ENCODE results near the gene OR6T1. TPM values are rescaled to one million over a fixed set of nuclear protein-coding genes. Genes with fewer than 3 reads are reported as not detected.

OR6T1 gene
- total RNA-seq, 1 experiment from 2014 or later, result not detected

DNA sequence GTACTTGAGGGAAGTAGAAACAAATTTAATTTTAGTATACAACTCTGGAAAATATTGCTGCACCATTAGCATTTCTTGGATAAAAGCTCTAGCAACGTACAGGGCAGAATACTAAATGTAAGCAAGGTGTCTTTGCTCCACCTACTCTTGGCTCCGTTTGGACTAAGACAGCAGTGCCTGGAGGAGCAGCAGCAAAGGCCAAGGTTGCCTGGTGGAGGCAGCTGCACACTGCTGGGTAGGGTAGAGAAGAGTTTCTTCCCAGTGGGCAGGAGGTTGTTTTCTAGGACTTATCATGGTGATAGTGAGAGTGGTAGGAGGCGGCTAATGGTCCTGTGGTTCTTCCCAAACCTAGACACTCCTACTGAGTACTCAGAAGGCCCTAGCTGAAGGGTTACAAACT lies 43.8 kb downstream of the OR6T1 start:
- Mint-ChIP-seq H3K27me3 (ENCODE audit: insufficient read depth, unreplicated experiment) (peaks cover 8% of the 10 kb centered on the region), H3K9me3 (ENCODE audit: unreplicated experiment) (no peaks in the 10 kb centered on the region), H3K4me3 (ENCODE audit: unreplicated experiment) (no peak overlapping the region), H3K4me1 (ENCODE audit: low read depth, unreplicated experiment) (no peaks in the 10 kb centered on the region), H3K27ac (ENCODE audit: unreplicated experiment) (no peak overlapping the region), H3K36me3 (ENCODE audit: insufficient read depth, unreplicated experiment) (no peaks in the 10 kb centered on the region)
- ChIA-PET CTCF (no interaction called here), POLR2A (no interaction called here)
- Histone ChIP-seq H3K27me3 (replicated peaks; ENCODE audit: control insufficient read depth, insufficient read depth, low read length) (no peaks in the 10 kb centered on the region), H3K4me1 (no peaks in the 10 kb centered on the region), H3K4me3 (ENCODE audit: low read depth, low read length) (no peak overlapping the region), H3K9me3 (no peaks in the 10 kb centered on the region), H3K36me3 (ENCODE audit: control insufficient read depth, insufficient read depth, low read length) (no peaks in the 10 kb centered on the region)
- no TSS peak for BruUV-seq (replicated peaks)
- no peak for DNase-seq
- intact Hi-C loops (cut with micrococcal nuclease; ENCODE audit: unreplicated experiment), result no loop called here
- no peak for TF ChIP-seq CTCF (IDR thresholded peaks at IDR 0.05; ENCODE audit: insufficient read depth in 1 of 2, low read depth in 1 of 2, low read length in 1 of 2, severe bottlenecking in 1 of 2, unreplicated experiment in 1 of 2)

Other genes starting within 250 kb of the OR6T1 start
- gene ZNF202, start 202.2 kb downstream of the OR6T1 start, total RNA-seq (2022), result 25.5 and 27.9 TPM in 2 replicates
- not detected in 2 replicates for gene OR6X1, start 189.3 kb downstream of the OR6T1 start, total RNA-seq (2022)
- not detected in 2 replicates for gene OR6M1, start 137.5 kb downstream of the OR6T1 start, total RNA-seq (2022)
- gene TMEM225, start 58.2 kb downstream of the OR6T1 start, total RNA-seq (2022), result not detected in 2 replicates
- not detected in 2 replicates for gene OR8D4, start 41.7 kb downstream of the OR6T1 start, total RNA-seq (2022)
- gene OR4D5, start 4.2 kb downstream of the OR6T1 start, total RNA-seq (2022), result not detected in 2 replicates
- not detected in 2 replicates for gene OR10S1, start 33.9 kb upstream of the OR6T1 start, total RNA-seq (2022)
- gene OR10G6, start 51.3 kb upstream of the OR6T1 start, total RNA-seq (2022), result not detected in 2 replicates
- gene OR10G4, start 69.2 kb upstream of the OR6T1 start, total RNA-seq (2022), result not detected in 2 replicates
- not detected in 2 replicates for gene OR10G9, start 79.2 kb upstream of the OR6T1 start, total RNA-seq (2022)
- not detected in 2 replicates for gene OR10G8, start 83.0 kb upstream of the OR6T1 start, total RNA-seq (2022)
- not detected in 2 replicates for gene OR10G7, start 97.5 kb upstream of the OR6T1 start, total RNA-seq (2022)
- 1.3 and 1.6 TPM in 2 replicates for gene VWA5A, start 171.6 kb upstream of the OR6T1 start, total RNA-seq (2022)
- not detected in 2 replicates for gene OR10D3, start 239.5 kb upstream of the OR6T1 start, total RNA-seq (2022)

Data from Caco-2 (cell line).